ENCODE data around the gene LRBA.

Gene LRBA

DNA sequence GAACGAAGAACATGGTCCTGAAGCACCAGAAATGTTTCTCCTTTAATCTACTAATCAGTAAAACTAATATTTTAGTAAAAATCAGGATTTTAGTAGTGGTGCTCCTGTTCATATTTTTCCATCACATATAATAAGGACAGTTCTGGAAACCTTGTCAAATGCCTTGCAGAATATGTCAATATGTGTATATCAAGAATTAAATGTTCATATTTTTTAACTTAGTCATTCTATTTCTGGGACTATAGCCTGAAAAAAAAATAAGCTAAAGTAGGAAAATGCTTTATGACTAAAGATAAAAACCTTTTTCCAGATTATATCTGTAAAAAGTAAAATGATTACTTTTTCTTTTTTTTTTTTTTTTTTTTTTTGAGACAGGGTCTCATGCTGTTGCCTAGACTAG is 368.1 kb downstream of the LRBA start:
- DNase-seq, result no peak

DNA sequence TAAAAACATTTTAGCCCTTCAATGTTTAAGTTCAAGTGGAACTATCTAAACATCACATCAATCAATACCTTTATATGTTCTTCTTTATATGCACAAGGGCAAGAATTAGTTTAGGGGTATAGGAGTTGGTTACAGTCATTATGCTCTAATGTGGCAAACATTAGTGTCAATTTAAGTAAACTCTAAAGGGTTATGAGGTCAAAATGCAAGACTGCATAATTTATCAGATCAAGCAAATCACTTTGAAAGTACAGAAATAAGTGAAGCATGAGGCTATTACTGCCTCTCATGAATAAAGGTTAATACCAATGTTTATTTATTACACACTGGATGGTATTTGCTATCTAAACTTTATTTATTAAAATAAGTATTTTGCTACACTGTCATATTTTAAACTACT is 373.5 kb downstream of the LRBA start:
- DNase-seq, result no peak

- no peak for DNase-seq
These were observed 382.4 kb downstream of the LRBA start for GRCh38 chr4:150632639-150633038.

DNA sequence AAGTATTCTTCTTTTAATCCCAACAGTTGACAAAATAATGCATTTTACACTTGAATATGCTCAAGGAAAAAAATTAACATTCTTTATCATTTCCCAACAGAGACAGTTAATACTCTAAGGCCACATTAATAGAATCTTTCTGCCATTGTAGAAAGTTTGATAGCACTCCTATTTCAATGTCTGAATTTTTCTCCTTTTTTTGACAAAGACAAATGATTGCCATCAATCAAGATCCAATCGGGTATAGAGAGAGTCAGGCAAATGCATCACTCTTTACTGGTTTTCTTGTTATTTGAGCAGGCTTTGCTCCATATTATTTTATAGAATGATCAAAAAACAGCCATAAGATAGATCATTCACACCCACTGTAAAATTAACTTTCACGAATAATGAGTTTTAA is 387.0 kb downstream of the LRBA start:
- DNase-seq, result no peak

DNA sequence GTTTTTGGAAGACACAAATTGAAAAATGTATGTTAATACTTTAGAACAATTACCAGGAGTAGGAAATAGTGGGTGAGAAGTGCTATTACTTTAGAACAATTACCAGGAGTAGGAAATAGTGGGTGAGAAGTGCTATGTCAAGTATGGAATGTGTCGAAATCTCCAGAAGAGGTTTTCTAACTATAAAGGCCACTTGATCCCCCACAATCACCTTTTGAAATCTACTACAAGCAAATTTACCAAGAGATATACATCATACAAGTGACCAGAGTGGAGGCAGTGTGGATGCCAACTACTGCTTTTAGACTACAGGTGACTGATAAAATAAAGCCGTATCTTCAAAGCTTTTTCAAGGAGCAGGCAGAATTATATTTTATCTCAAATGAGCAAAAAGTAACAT is 390.1 kb downstream of the LRBA start:
- DNase-seq, result no peak

DNA sequence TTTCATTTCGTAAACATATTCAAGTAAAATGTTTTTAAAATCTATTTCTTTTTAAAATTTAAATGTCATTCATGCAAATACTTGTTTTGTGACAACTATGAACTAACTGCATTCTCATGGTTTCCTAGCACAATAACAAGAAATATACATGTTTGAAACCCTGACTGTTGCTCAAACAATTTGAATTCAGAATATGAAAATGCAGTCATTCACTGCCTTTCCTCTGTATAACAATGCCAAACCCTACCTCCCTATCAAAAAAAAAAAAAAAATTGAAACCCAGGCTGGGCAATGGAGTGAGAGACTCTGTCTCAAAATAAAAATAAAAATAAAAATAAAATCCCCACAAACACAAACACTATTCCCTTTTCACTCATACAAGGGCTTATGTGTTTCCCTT is 391.0 kb downstream of the LRBA start:
- no peak for DNase-seq

GRCh38 chr4:150619042-150619441 is 396.0 kb downstream of the LRBA start:
- DNase-seq, result no peak

GRCh38 chr4:150609131-150609530 is 406.0 kb downstream of the LRBA start:
- no peak for DNase-seq

GRCh38 chr4:150600812-150601445 is 414.2 kb downstream of the LRBA start:
- no peak for DNase-seq

GRCh38 chr4:150599547-150599946 is 415.5 kb downstream of the LRBA start:
- DNase-seq, result no peak

- DNase-seq, result no peak
These were observed 416.2 kb downstream of the LRBA start for GRCh38 chr4:150598909-150599308.

DNA sequence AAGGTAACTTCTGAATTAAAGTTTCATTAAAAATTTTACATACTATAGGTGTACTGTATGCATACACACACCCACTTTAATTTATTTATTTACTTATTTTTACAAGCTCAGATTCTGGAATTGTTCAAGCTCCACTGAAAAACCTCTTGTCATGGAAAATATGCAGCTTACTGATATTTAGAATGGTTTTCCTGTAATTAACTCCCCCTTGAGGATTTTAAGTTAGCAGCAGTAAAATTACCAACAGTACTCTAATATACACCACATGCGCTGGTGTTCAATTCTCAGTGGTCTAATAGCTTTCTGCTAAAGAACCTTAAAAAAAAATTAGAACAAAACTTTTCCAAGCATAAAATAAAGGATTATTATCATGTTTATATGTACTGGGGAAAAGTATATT is 421.1 kb downstream of the LRBA start:
- DNase-seq, result no peak

DNA sequence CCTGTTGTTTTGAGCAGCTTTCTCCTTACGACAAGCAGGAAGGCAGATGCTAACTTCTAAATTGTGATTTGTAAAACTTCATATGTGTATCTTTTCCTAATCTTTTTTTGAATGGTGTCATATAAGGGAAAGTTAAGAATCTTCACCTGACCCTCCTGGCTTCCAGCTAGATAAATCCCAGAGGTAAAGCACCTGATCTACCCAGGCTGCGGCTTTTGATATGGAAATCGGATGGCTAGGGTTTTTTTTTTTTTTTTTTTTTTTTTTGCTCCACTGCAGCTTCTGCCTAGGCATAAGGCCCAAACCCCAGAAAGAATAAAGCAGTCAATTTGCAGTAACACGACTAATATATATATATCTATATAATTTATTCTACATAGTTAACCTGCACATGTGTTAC is 423.2 kb downstream of the LRBA start:
- no peak for DNase-seq

DNA sequence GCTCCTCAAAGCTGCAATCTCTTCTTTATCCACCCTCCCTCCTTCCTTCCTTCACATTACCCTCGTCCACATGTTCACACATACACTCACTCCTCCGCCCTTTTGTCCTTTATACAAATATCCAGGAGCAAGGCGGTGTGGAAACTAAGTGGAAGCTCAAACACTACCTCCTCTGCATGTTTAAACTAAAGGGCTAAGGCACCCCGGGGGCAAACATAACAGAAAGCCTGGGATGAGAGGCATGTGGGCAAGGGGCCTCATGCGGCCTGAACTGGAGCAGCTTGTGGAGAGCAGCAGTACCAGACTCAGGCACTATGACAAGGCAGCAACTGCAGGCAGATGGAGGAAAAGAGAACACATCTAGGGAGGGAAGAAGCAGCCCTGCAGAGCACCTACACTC is 423.7 kb downstream of the LRBA start:
- DNase-seq, result no peak

GRCh38 chr4:150590631-150591030 is 424.5 kb downstream of the LRBA start:
- no peak for DNase-seq

DNA sequence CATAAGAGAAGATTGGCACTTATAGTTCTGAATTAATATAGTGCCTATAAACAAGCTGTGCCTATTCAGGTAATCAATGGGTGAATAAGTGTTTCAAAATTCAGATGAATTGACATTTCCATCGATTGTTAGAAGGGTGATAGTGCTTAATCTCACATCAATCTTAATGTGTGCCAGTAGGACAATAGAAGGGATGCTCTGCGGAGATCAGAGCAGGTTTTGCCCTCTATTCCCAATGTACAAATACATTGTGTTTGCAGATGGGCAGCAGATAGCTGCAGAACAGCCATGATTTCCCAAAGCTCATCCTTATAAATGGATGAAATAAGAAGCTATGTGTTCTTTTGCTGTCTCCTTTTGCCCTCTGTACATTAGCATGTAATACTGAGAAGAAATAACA is 425.9 kb downstream of the LRBA start:
- DNase-seq, result no peak

GRCh38 chr4:150588316-150588715 is 426.8 kb downstream of the LRBA start:
- DNase-seq, result no peak

GRCh38 chr4:150586162-150586810 is 428.8 kb downstream of the LRBA start:
- DNase-seq, result no peak

DNA sequence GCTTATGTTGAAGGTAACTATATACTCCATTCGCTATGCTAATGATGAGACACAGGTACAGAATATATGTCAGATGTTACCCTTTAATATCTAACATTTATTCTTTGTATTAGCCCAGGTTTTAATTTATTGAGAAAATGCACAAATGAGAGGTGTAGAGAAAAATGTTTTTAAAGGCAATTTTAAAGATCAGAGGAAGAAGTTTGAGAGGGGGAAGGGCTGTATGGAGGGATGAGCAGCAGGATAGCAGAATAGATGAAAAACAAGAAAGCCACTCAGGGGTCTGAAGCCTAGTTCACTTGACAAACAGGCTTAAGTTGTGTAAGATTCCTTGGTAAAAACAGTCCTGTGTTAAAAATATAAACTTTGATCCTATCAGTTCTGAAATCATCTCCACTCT is 429.5 kb downstream of the LRBA start:
- DNase-seq, result no peak

DNA sequence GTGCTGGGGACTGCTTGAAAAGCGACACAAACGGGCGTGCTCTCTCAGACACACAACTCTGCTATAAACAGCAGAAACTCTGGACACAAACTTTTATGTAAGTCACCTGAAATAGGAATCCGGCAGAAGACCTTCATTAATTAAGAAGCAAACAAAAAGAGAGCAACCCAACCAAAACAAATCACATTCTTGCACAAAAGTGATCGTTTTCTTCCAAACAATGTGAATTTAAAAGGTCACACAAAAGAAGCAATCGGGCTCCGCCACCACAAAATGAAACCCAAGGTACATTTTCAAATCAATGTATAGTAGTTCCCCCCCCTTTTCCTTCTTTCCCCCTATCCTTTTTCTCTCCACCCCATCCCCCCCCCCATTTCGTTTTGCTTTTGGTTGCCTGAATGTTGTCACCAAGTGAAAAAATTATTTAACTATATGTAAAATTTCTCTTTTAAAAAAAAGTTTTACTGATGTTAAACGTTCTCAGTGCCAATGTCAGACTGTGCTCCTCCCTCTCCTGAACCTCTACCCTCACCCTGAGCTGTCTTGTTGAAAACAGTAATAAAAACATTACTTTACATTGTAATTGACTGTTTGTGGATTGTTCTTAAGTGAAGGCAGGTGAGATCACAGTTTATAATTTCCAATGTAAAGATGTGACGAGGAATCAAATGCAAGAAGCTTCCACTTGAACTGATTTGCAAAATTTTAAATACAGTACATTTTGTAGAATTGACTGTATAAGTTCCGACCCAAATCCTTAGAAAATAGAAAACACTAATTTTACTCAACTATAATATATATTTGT is 430.8 kb downstream of the LRBA start:
- DNase-seq, result no peak

GRCh38 chr4:150583287-150584110 is 431.6 kb downstream of the LRBA start:
- DNase-seq, result no peak

DNA sequence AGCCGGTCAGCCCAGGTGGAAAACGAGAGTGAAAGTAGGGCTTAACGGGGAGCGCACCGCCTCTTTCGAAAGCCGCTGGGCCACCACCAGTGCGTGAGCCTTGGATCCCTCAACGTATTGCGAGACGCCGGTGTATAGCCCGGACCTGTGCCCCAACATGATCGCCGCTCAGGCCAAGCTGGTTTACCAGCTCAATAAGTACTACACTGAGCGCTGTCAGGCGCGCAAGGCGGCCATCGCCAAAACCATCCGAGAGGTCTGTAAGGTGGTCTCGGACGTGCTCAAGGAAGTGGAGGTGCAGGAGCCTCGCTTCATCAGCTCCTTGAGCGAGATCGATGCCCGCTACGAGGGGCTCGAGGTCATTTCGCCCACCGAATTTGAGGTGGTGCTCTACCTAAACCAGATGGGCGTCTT is 432.2 kb downstream of the LRBA start:
- no peak for DNase-seq

DNA sequence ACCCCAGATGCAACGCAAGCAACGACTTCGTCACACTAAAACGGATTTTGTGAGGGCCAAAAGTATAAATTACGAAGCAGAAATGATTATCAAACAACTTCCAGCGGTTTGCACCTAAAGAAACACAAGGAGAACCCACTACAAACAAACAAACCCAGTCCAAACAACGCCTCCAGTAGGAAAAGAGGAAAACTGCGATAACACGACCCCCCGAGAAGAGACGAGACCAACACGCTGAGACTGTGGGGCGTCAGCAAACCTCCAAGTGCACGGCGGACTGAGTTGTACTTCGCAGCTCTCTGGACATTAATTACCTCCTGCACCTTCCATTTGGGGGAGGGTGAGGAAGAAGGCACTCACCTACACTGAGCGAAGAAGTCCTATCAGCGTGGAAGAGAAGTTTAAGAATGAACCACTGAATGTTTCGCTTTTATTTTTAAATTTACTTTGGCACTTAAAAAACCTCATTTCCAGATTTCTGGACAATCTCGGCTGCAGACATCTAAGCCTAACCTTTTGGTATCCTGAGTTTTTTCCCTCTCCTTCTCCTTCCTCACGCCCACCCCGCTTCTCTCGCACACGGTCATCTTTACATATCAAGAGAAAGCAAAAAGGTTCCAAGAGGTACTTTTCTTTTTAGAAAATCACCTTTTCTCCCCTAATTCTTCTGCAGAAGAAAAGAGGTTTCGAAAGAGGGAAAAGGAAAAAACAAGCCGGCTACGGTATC is 432.8 kb downstream of the LRBA start, which contains the start of gene MAB21L2:
Gene MAB21L2, plus strand, starts transcription at position 6 of the 727 bp plus-strand sequence. CDS start 879 bp downstream, outside the sequence.
- no peak for DNase-seq
